Measurements from ENCODE around the gene LRRTM3.

Gene LRRTM3

DNA sequence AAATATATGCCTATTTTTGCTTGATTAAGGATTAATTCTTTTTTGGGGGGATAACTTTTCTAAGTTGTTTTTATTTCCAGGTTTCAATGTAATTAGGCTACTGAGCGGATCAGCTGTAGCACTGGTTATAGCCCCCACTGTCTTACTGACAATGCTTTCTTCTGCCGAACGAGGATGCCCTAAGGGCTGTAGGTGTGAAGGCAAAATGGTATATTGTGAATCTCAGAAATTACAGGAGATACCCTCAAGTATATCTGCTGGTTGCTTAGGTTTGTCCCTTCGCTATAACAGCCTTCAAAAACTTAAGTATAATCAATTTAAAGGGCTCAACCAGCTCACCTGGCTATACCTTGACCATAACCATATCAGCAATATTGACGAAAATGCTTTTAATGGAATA is 1.0 kb downstream of the LRRTM3 start (continued):
- TF ChIP-seq ZNF112 (tag by site-specific recombination; IDR thresholded peaks at IDR 0.05) = no peak
- TF ChIP-seq ZFP69B (tag by site-specific recombination; IDR thresholded peaks at IDR 0.05) = no peak
- TF ChIP-seq ZNF768 (tag by site-specific recombination; IDR thresholded peaks at IDR 0.05) = no peak
- no peak for TF ChIP-seq ZNF521 (tag by site-specific recombination; IDR thresholded peaks at IDR 0.05)
- TF ChIP-seq ZNF391 (tag by site-specific recombination; IDR thresholded peaks at IDR 0.05; ENCODE audit: borderline replicate concordance, low read depth) = no peak
- no peak for TF ChIP-seq ZNF155 (tag by site-specific recombination; IDR thresholded peaks at IDR 0.05)

DNA sequence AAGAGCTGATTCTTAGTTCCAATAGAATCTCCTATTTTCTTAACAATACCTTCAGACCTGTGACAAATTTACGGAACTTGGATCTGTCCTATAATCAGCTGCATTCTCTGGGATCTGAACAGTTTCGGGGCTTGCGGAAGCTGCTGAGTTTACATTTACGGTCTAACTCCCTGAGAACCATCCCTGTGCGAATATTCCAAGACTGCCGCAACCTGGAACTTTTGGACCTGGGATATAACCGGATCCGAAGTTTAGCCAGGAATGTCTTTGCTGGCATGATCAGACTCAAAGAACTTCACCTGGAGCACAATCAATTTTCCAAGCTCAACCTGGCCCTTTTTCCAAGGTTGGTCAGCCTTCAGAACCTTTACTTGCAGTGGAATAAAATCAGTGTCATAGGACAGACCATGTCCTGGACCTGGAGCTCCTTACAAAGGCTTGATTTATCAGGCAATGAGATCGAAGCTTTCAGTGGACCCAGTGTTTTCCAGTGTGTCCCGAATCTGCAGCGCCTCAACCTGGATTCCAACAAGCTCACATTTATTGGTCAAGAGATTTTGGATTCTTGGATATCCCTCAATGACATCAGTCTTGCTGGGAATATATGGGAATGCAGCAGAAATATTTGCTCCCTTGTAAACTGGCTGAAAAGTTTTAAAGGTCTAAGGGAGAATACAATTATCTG is 1.6 kb downstream of the LRRTM3 start:
- Histone ChIP-seq H3K4me3 (ENCODE audit: low read depth, low read length) (no peak overlapping the region), H3K9me3 (ENCODE audit: control insufficient read depth, insufficient read depth, low read depth, low read length) (no peaks in the 10 kb centered on the region), H3K27ac (ENCODE audit: extremely low read depth, low read depth, low read length) (no peak overlapping the region), H3K4me1 (ENCODE audit: control insufficient read depth, insufficient read depth, low read length) (no peaks in the 10 kb centered on the region), H3K36me3 (ENCODE audit: control insufficient read depth in 2 of 2, insufficient read depth in 1 of 2, low read length in 2 of 2) (no peaks in the 10 kb centered on the region)
- ChIA-PET CTCF (interaction anchor here (0.6 to 1.6 kb wide), 3 partner anchors 101 to 852 kb away, joined by 3 to 4 read pairs (median 3); no protein-coding TSS in a partner anchor), POLR2A (no interaction called here)
- no peak for TF ChIP-seq ZNF121 (tag by site-specific recombination; IDR thresholded peaks at IDR 0.05)
- TF ChIP-seq ZNF248 (tag by site-specific recombination; IDR thresholded peaks at IDR 0.05) = no peak
- TF ChIP-seq, protein P1, sequence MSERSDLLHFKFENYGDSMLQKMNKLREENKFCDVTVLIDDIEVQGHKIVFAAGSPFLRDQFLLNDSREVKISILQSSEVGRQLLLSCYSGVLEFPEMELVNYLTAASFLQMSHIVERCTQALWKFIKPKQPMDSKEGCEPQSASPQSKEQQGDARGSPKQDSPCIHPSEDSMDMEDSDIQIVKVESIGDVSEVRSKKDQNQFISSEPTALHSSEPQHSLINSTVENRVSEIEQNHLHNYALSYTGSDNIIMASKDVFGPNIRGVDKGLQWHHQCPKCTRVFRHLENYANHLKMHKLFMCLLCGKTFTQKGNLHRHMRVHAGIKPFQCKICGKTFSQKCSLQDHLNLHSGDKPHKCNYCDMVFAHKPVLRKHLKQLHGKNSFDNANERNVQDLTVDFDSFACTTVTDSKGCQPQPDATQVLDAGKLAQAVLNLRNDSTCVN (tag by site-specific recombination; optimal IDR thresholded peaks at IDR 0.05) = no peak
- TF ChIP-seq ZNF239 (tag by site-specific recombination; IDR thresholded peaks at IDR 0.05) = no peak
- no peak for TF ChIP-seq MYNN (tag by site-specific recombination; IDR thresholded peaks at IDR 0.05; ENCODE audit: borderline replicate concordance)
- TF ChIP-seq ZNF585B (tag by site-specific recombination; IDR thresholded peaks at IDR 0.05) = no peak
- no peak for TF ChIP-seq ZNF658 (tag by site-specific recombination; IDR thresholded peaks at IDR 0.05)
- no peak for TF ChIP-seq ZNF560 (tag by site-specific recombination; IDR thresholded peaks at IDR 0.05; ENCODE audit: borderline replicate concordance)
- TF ChIP-seq ZNF473 (tag by site-specific recombination; IDR thresholded peaks at IDR 0.05) = no peak
- TF ChIP-seq ZNF184 (tag by site-specific recombination; IDR thresholded peaks at IDR 0.05) = no peak
- no peak for TF ChIP-seq SP7 (tag by site-specific recombination; IDR thresholded peaks at IDR 0.05)
- TF ChIP-seq, protein P2, sequence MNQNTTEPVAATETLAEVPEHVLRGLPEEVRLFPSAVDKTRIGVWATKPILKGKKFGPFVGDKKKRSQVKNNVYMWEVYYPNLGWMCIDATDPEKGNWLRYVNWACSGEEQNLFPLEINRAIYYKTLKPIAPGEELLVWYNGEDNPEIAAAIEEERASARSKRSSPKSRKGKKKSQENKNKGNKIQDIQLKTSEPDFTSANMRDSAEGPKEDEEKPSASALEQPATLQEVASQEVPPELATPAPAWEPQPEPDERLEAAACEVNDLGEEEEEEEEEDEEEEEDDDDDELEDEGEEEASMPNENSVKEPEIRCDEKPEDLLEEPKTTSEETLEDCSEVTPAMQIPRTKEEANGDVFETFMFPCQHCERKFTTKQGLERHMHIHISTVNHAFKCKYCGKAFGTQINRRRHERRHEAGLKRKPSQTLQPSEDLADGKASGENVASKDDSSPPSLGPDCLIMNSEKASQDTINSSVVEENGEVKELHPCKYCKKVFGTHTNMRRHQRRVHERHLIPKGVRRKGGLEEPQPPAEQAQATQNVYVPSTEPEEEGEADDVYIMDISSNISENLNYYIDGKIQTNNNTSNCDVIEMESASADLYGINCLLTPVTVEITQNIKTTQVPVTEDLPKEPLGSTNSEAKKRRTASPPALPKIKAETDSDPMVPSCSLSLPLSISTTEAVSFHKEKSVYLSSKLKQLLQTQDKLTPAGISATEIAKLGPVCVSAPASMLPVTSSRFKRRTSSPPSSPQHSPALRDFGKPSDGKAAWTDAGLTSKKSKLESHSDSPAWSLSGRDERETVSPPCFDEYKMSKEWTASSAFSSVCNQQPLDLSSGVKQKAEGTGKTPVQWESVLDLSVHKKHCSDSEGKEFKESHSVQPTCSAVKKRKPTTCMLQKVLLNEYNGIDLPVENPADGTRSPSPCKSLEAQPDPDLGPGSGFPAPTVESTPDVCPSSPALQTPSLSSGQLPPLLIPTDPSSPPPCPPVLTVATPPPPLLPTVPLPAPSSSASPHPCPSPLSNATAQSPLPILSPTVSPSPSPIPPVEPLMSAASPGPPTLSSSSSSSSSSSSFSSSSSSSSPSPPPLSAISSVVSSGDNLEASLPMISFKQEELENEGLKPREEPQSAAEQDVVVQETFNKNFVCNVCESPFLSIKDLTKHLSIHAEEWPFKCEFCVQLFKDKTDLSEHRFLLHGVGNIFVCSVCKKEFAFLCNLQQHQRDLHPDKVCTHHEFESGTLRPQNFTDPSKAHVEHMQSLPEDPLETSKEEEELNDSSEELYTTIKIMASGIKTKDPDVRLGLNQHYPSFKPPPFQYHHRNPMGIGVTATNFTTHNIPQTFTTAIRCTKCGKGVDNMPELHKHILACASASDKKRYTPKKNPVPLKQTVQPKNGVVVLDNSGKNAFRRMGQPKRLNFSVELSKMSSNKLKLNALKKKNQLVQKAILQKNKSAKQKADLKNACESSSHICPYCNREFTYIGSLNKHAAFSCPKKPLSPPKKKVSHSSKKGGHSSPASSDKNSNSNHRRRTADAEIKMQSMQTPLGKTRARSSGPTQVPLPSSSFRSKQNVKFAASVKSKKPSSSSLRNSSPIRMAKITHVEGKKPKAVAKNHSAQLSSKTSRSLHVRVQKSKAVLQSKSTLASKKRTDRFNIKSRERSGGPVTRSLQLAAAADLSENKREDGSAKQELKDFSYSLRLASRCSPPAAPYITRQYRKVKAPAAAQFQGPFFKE (tag by site-specific recombination; IDR thresholded peaks at IDR 0.05; ENCODE audit: borderline replicate concordance) = no peak
- TF ChIP-seq, protein P3, sequence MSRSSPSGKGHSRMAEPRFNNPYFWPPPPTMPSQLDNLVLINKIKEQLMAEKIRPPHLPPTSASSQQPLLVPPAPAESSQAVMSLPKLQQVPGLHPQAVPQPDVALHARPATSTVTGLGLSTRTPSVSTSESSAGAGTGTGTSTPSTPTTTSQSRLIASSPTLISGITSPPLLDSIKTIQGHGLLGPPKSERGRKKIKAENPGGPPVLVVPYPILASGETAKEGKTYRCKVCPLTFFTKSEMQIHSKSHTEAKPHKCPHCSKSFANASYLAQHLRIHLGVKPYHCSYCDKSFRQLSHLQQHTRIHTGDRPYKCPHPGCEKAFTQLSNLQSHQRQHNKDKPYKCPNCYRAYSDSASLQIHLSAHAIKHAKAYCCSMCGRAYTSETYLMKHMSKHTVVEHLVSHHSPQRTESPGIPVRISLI (tag by site-specific recombination; IDR thresholded peaks at IDR 0.05) = no peak
- no peak for TF ChIP-seq ZNF37A (tag by site-specific recombination; IDR thresholded peaks at IDR 0.05)
- TF ChIP-seq SETDB1 (IDR thresholded peaks at IDR 0.05; ENCODE audit: insufficient read length, low read length) = no peak
- TF ChIP-seq ZNF544 (tag by site-specific recombination; IDR thresholded peaks at IDR 0.05) = no peak

Data from HEK293 (cell line).